Activated naive CD4-positive, alpha-beta T cell treated with Interleukin-2 at 50 U/mL for 16 hours (primary cell): ENCODE results near the gene GSTM2.
"Not testable (repeated sequence)": the region's sequence is repeated elsewhere in the genome, so short reads cannot be mapped to it uniquely, and the experiment has no call there.

Experiments used
- DNase-seq: peaks from one replicate; pipeline ENCODE4 v3.0.0-alpha.2; 2020

Gene GSTM2

DNA sequence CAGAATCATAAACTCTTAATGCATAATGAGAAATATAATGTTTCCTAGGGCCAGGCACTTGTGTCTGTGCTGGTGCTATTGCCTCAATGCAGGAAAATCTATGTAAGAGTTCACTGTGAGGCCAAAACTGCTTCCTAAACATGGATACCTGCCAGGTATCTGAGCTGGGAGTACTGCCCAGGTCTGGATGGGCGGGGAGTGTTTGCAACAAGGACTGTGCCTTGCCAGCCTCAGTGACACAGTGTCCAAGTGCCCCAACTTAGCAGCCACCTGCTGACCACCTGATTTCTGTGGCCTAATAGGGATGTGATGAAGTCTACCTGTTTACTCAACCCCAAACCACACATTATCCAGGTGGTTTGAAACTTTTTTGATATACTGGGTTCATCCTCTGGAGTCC lies 17.5 kb downstream of the GSTM2 start:
- not testable (repeated sequence) for DNase-seq

DNA sequence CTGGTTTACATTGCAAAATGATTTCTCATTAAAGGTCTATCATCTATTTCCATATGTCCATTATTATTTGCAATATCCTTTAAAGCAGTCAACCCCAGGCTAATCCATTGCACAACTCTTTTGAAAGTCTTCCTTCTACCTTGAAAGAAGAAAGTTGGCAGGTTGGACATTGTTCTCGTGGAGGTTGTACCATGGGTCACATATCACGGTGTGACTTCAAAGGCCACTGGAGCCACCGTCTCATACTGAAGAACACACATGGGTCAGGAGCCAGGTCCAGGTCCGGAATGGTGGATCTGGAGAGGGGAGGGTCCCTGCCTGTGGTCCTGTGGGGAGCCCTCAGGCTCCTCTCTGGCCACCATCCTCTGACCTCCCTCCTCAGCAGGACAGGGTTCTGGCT lies 18.0 kb downstream of the GSTM2 start:
- not testable (repeated sequence) for DNase-seq

DNA sequence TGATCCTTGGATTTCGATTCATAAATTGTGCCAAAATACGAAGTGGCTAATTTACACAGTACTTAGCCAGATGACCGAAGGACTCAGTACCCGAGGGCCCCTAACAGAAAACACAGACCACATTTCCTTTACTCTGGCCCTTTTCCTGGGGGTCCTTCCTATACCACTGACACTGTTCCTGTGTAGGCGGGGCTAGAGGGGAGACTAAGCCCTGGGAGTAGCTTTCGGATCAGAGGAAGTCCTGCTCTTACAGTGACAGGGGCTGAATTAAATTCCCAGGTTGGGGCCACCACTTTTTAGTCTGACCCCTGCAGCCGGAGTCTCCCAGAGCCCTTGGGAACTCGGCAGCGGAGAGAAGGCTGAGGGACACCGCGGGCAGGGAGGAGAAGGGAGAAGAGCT lies 19.3 kb downstream of the GSTM2 start:
- not testable (repeated sequence) for DNase-seq

- DNase-seq = peak; percentile 79
Observed at GRCh38 chr1:109687641-109688499, 20.0 kb downstream of the GSTM2 start, which contains the start of gene GSTM1. Gene GSTM1 (plus strand): TSS chr1:109687817. CDS start chr1:109687874, 57 bp downstream.

DNA sequence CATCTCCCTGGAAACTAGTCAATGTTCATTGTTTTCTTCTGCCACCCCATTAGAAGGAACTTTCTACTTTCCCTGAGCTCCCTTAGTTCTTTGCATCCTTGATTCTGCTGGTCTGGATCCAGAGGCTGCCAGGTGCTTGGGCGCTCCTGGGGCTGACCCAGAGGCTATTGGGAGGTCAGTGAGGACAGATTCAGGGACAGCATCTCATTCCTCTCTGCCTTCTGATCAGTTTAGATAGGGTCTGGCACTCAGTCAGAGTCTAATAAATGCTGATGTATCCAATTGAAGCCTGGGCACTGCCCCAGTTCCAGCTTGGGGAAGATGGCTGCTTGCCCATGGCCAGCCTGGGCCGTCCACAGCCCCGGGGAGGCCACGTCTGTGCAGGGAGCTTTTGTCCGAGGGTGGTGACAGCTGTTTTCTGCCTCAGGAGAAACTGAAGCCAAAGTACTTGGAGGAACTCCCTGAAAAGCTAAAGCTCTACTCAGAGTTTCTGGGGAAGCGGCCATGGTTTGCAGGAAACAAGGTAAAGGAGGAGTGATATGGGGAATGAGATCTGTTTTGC lies 22.1 kb downstream of the GSTM2 start:
- no peak for DNase-seq

GRCh38 chr1:109691759-109692158 lies 23.9 kb downstream of the GSTM2 start:
- no peak for DNase-seq

DNA sequence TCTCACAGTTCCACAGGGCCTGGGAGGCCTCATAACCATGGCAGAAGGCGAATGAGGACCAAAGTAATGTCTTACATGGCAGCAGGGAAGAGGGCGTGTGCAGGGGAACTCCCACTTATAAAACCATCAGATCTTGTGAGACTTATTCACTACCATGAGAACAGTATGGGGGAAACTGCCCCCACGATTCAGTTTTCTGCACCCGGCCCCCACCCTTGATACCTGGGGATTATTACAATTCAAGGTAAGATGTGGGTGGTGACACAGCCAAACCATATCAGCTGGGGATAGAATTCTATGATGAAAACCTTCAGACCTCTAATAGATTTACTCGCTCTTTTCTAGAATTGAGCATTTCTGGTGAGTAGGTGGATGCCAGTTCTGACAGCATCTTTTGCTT lies 26.5 kb downstream of the GSTM2 start:
- DNase-seq = not testable (repeated sequence)

DNA sequence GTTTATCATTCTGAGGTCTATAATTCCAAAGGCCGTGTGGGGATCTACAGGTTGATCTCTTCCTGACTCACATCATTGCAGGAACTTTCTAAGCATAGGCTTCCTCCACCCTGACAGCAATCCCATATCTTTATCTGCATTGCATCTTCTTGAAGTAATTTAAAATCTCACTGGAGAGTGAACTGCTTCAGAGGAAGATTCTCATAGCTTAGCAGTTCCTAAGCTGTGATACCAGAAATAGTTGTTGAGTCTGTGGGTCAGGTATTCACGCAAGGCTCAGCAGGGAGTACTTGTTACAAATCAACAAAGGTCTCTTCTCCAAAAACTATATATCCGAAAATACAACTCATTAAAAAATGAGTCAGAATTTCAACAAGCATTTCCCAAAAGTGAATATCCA lies 27.3 kb downstream of the GSTM2 start:
- not testable (repeated sequence) for DNase-seq

DNA sequence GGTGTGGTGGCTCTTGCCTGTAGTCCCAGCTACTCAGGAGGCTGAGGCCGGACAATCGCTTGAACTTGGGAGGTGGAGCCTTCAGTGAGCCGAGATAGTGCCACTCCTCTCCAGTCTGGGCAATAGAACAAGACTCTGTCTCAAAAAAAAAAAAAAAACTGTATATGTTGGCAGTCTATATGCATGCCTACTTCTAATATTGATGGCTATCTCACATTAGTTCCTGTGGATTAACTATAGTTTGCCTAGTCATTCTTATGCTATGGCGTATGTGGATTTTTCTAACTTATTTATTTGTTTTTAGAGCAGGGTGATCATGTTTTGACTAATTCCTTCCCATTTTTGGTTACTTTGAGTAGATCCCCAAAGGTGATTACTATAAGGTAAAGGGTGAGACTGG lies 29.2 kb downstream of the GSTM2 start:
- no peak for DNase-seq

GRCh38 chr1:109697861-109698260 lies 30.0 kb downstream of the GSTM2 start:
- DNase-seq = not testable (repeated sequence)

GRCh38 chr1:109702940-109703339 lies 35.1 kb downstream of the GSTM2 start:
- not testable (repeated sequence) for DNase-seq

DNA sequence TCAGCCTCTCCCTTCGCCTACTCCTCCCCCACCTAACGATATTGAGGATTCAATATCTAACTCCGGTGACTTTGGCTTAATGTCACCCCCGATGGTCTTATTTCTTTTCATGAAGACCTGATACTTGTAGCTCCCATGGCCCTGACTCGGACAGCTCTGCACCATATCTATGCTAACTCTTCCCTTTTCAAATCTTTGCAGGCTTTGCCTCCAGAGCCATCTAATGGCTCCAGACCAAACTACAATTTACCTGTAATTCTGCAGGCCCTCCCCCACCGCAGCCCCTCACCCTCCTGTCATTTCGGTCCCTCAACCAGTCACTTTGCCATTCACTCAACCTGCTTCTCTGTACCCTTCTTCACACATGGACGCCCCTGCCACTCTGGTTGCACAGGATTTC lies 36.3 kb downstream of the GSTM2 start:
- no peak for DNase-seq

- no peak for DNase-seq
Observed at GRCh38 chr1:109705411-109705810, 37.6 kb downstream of the GSTM2 start.

DNA sequence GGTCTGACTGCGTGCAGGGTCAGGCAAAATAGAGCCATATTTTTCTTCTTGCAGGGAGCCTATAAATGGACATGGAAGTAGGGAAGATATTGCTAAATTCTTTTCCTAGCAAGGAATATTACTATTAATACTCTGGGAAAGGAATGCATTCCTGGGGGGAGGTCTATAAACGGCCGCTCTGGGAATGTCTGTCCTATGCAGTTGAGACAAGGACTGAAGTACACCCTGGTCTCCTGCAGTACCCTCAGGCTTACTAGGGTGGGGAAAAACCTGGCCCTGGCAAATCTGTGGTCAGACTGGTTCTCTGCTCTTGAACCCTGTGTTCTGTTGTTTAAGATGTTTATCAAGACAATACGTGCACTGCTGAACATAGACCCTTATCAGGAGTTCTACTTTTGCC lies 41.1 kb downstream of the GSTM2 start:
- not testable (repeated sequence) for DNase-seq

DNA sequence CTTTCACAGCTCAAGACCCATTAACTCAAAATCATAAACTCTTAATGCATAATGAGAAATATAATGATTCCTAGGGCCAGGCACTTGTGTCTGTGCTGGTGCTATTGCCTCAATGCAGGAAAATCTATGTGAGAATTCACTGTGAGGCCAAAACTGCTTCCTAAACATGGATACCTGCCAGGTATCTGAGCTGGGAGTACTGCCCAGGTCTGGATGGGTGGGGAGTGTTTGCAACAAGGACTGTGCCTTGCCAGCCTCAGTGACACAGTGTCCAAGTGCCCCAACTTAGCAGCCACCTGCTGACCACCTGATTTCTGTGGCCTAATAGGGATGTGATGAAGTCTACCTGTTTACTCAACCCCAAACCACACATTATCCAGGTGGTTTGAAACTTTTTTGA lies 42.0 kb downstream of the GSTM2 start:
- not testable (repeated sequence) for DNase-seq

DNA sequence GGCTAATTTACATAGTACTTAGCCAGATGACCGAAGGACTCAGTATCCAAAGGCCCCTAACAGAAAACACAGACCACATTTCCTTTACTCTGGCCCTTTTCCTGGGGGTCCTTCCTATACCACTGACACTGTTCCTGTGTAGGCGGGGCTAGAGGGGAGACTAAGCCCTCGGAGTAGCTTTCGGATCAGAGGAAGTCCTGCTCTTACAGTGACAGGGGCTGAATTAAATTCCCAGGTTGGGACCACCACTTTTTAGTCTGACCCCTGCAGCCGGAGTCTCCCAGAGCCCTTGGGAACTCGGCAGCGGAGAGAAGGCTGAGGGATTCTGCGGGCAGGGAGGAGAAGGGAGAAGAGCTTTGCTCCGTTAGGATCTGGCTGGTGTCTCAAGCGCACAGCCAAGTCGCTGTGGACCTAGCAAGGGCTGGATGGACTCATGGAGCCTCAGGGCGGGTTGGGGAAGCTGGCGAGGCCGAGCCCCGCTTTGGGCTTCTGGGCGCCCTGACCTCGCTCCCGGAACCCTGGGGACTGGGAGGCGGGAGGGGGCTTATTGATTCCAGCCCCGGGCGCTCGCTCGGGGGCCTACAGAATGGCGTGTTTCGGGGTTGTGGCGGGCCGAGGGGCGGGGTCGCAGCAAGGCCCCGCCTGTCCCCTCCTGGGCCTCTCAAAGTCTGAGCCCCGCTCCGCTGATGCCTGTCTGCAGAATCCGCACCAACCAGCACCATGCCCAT lies 43.9 kb downstream of the GSTM2 start, which contains the start of gene GSTM5:
Gene GSTM5 (plus strand): TSS at position 659 of the 728 bp plus-strand sequence. CDS start 62 bp downstream, at position 721.
- not testable (repeated sequence) for DNase-seq

- DNase-seq = no peak
Observed at GRCh38 chr1:109712321-109712864, 44.5 kb downstream of the GSTM2 start.

- no peak for DNase-seq
Observed at GRCh38 chr1:109713636-109714035, 45.8 kb downstream of the GSTM2 start.

DNA sequence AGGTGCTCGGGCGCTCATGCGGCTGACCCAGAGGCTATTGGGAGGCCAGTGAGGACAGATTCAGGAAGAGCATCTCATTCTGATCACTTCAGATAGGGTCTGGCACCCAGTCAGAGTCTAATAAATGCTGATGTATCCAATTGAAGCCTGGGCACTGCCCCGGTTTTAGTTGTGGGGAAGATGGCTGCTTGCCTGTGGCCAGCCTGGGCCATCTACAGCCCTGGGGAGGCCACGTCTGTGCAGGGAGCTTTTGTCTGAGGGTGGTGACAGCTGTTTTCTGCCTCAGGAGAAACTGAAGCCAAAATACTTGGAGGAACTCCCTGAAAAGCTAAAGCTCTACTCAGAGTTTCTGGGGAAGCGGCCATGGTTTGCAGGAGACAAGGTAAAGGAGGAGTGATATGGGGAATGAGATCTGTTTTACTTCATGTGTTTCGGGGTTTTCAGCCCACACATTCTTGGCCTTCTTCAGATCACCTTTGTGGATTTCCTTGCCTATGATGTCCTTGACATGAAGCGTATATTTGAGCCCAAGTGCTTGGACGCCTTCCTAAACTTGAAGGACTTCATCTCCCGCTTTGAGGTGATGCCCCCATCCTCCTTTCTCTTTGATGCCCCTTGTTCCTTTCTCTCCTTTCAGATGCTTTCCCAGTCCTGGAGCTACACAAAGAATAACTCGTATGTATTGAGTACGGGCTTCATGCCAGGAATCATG lies 47.0 kb downstream of the GSTM2 start:
- no peak for DNase-seq

- DNase-seq = no peak
Observed at GRCh38 chr1:109716121-109716520, 48.3 kb downstream of the GSTM2 start.

GRCh38 chr1:109716570-109717090 lies 48.8 kb downstream of the GSTM2 start:
- no peak for DNase-seq

DNA sequence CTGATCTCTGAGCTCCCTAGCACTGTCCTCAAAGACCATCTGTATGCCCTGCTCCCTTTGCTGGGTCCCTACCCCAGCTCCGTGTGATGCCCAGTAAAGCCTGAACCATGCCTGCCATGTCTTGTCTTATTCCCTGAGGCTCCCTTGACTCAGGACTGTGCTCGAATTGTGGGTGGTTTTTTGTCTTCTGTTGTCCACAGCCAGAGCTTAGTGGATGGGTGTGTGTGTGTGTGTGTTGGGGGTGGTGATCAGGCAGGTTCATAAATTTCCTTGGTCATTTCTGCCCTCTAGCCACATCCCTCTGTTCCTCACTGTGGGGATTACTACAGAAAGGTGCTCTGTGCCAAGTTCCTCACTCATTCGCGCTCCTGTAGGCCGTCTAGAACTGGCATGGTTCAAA lies 49.9 kb downstream of the GSTM2 start:
- DNase-seq = no peak
